SIG-M5 treated with dmso at 0.1 percent for 504 hours (cell line): ENCODE measurements around the gene ROR2.
"Not testable (repeated sequence)": the region's sequence is repeated elsewhere in the genome, so short reads cannot be mapped to it uniquely, and the experiment has no call there.

Experiments
- DNase-seq: peaks from one replicate; lab custom pipeline; 2025; ENCODE audit not compliant: unreplicated experiment; lab: John Stamatoyannopoulos, UW

ROR2 gene

GRCh38 chr9:91802391-91802790, 147.6 kb downstream of the ROR2 start:
- no peak for DNase-seq

GRCh38 chr9:91800473-91801030, 149.5 kb downstream of the ROR2 start:
- DNase-seq = no peak

GRCh38 chr9:91799113-91799744, 150.8 kb downstream of the ROR2 start:
- DNase-seq = no peak

GRCh38 chr9:91798273-91799112, 151.5 kb downstream of the ROR2 start:
- DNase-seq = not testable (repeated sequence)

GRCh38 chr9:91797517-91797916, 152.5 kb downstream of the ROR2 start:
- not testable (repeated sequence) for DNase-seq

GRCh38 chr9:91796516-91796915, 153.5 kb downstream of the ROR2 start:
- DNase-seq = not testable (repeated sequence)

GRCh38 chr9:91795598-91796241, 154.3 kb downstream of the ROR2 start:
- DNase-seq = no peak

GRCh38 chr9:91793371-91793770, 156.7 kb downstream of the ROR2 start:
- not testable (repeated sequence) for DNase-seq

GRCh38 chr9:91790917-91791316, 159.1 kb downstream of the ROR2 start:
- no peak for DNase-seq

GRCh38 chr9:91789941-91790340, 160.1 kb downstream of the ROR2 start:
- no peak for DNase-seq

- no peak for DNase-seq
These were observed 162.1 kb downstream of the ROR2 start for GRCh38 chr9:91787931-91788330.

- DNase-seq = no peak
These were observed 163.7 kb downstream of the ROR2 start for GRCh38 chr9:91786132-91786896.

GRCh38 chr9:91785447-91785842, 164.6 kb downstream of the ROR2 start:
- no peak for DNase-seq

- DNase-seq = no peak
These were observed 165.2 kb downstream of the ROR2 start for GRCh38 chr9:91784673-91785446.

GRCh38 chr9:91783876-91784672, 166.0 kb downstream of the ROR2 start:
- DNase-seq = no peak

- DNase-seq = no peak
These were observed 166.6 kb downstream of the ROR2 start for GRCh38 chr9:91783411-91783810.

- no peak for DNase-seq
These were observed 167.3 kb downstream of the ROR2 start for GRCh38 chr9:91782708-91783214.

GRCh38 chr9:91781906-91782305, 168.1 kb downstream of the ROR2 start:
- DNase-seq = no peak

- DNase-seq = no peak
These were observed 168.9 kb downstream of the ROR2 start for GRCh38 chr9:91781116-91781515.
